ENCODE results near the gene NCOA3.
"Not testable (repeated sequence)": the region's sequence is repeated elsewhere in the genome, so short reads cannot be mapped to it uniquely, and the experiment has no call there.

Gene NCOA3

GRCh38 chr20:47577314-47577713 lies 75.6 kb downstream of the NCOA3 start:
- in situ Hi-C loops (cut with HindIII; ENCODE audit: low pct_ligation_motif_present, low pct_unique_long_range_greater_than_20kb, low sequenced_read_pairs): no loop called here

GRCh38 chr20:47578543-47578942 lies 76.9 kb downstream of the NCOA3 start:
- DNase-seq: no peak
- in situ Hi-C loops (cut with HindIII; ENCODE audit: low pct_ligation_motif_present, low pct_unique_long_range_greater_than_20kb, low sequenced_read_pairs): no loop called here

More at GRCh38 chr20:47577314-47577713, 75.6 kb downstream of the NCOA3 start:
- DNase-seq: no peak

- in situ Hi-C loops (cut with HindIII; ENCODE audit: low pct_ligation_motif_present, low pct_unique_long_range_greater_than_20kb, low sequenced_read_pairs); DNase-seq: not testable (repeated sequence)
Observed at GRCh38 chr20:47580686-47581085, 79.0 kb downstream of the NCOA3 start.

GRCh38 chr20:47581090-47581489 lies 79.4 kb downstream of the NCOA3 start:
- in situ Hi-C loops (cut with HindIII; ENCODE audit: low pct_ligation_motif_present, low pct_unique_long_range_greater_than_20kb, low sequenced_read_pairs): no loop called here
- no peak for DNase-seq

- in situ Hi-C loops (cut with HindIII; ENCODE audit: low pct_ligation_motif_present, low pct_unique_long_range_greater_than_20kb, low sequenced_read_pairs): no loop called here
- no peak for DNase-seq
Observed at GRCh38 chr20:47583551-47583950, 81.9 kb downstream of the NCOA3 start.

- DNase-seq: no peak
- in situ Hi-C loops (cut with HindIII; ENCODE audit: low pct_ligation_motif_present, low pct_unique_long_range_greater_than_20kb, low sequenced_read_pairs): no loop called here
Observed at GRCh38 chr20:47585087-47585747, 83.5 kb downstream of the NCOA3 start.

GRCh38 chr20:47586649-47587294 lies 85.1 kb downstream of the NCOA3 start:
- DNase-seq: no peak
- in situ Hi-C loops (cut with HindIII; ENCODE audit: low pct_ligation_motif_present, low pct_unique_long_range_greater_than_20kb, low sequenced_read_pairs): no loop called here

- no peak for DNase-seq
- in situ Hi-C loops (cut with HindIII; ENCODE audit: low pct_ligation_motif_present, low pct_unique_long_range_greater_than_20kb, low sequenced_read_pairs): no loop called here
Observed at GRCh38 chr20:47588158-47588557, 86.5 kb downstream of the NCOA3 start.

- no peak for DNase-seq
- in situ Hi-C loops (cut with HindIII; ENCODE audit: low pct_ligation_motif_present, low pct_unique_long_range_greater_than_20kb, low sequenced_read_pairs): no loop called here
Observed at GRCh38 chr20:47591231-47591630, 89.5 kb downstream of the NCOA3 start.

- in situ Hi-C loops (cut with HindIII; ENCODE audit: low pct_ligation_motif_present, low pct_unique_long_range_greater_than_20kb, low sequenced_read_pairs): no loop called here
- DNase-seq: no peak
Observed at GRCh38 chr20:47594157-47594556, 92.5 kb downstream of the NCOA3 start.

- DNase-seq; in situ Hi-C loops (cut with HindIII; ENCODE audit: low pct_ligation_motif_present, low pct_unique_long_range_greater_than_20kb, low sequenced_read_pairs): not testable (repeated sequence)
Observed at GRCh38 chr20:47595138-47595537, 93.5 kb downstream of the NCOA3 start.

- in situ Hi-C loops (cut with HindIII; ENCODE audit: low pct_ligation_motif_present, low pct_unique_long_range_greater_than_20kb, low sequenced_read_pairs): no loop called here
- no peak for DNase-seq
Observed at GRCh38 chr20:47596003-47596571, 94.4 kb downstream of the NCOA3 start.

GRCh38 chr20:47597090-47597489 lies 95.4 kb downstream of the NCOA3 start:
- in situ Hi-C loops (cut with HindIII; ENCODE audit: low pct_ligation_motif_present, low pct_unique_long_range_greater_than_20kb, low sequenced_read_pairs): no loop called here
- no peak for DNase-seq

- no peak for DNase-seq
- in situ Hi-C loops (cut with HindIII; ENCODE audit: low pct_ligation_motif_present, low pct_unique_long_range_greater_than_20kb, low sequenced_read_pairs): no loop called here
Observed at GRCh38 chr20:47598911-47599744, 97.4 kb downstream of the NCOA3 start.

GRCh38 chr20:47600967-47601547 lies 99.4 kb downstream of the NCOA3 start:
- in situ Hi-C loops (cut with HindIII; ENCODE audit: low pct_ligation_motif_present, low pct_unique_long_range_greater_than_20kb, low sequenced_read_pairs): no loop called here
- no peak for DNase-seq

- in situ Hi-C loops (cut with HindIII; ENCODE audit: low pct_ligation_motif_present, low pct_unique_long_range_greater_than_20kb, low sequenced_read_pairs): no loop called here
- DNase-seq: no peak
Observed at GRCh38 chr20:47603260-47603659, 101.6 kb downstream of the NCOA3 start.

GRCh38 chr20:47605673-47606413 lies 104.2 kb downstream of the NCOA3 start:
- no peak for DNase-seq
- in situ Hi-C loops (cut with HindIII; ENCODE audit: low pct_ligation_motif_present, low pct_unique_long_range_greater_than_20kb, low sequenced_read_pairs): no loop called here

GRCh38 chr20:47606414-47606982 lies 104.8 kb downstream of the NCOA3 start:
- in situ Hi-C loops (cut with HindIII; ENCODE audit: low pct_ligation_motif_present, low pct_unique_long_range_greater_than_20kb, low sequenced_read_pairs): no loop called here
- no peak for DNase-seq
